ENCODE results near the gene DDR2.

DDR2 gene

DNA sequence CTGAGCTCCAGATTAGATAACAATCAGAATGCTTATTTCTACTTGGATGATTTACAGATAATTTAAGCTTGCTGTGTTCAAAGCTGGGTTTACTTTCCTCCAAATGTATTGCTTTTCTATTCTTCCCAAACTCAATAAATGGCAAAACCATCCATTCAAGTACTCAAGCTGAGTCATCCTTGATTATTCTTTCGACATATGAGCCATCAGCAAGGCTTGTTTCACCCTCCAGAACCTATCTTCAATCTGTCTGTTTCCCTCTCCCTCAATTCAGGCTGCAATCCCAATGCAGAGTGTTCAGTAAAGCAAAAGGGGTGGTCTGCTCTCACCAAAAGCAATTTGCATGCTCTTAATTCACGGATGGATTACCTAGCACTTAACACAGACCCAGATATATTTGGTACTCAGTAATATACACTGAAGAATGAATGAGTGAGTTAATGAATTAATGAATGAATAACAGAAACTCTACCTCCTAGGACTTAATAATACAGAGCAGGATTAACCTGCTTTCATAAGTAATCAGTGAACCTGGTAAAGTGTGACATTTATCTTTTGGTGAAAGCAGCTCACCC is 41.9 kb downstream of the DDR2 start:
- DNase-seq, result no peak

DNA sequence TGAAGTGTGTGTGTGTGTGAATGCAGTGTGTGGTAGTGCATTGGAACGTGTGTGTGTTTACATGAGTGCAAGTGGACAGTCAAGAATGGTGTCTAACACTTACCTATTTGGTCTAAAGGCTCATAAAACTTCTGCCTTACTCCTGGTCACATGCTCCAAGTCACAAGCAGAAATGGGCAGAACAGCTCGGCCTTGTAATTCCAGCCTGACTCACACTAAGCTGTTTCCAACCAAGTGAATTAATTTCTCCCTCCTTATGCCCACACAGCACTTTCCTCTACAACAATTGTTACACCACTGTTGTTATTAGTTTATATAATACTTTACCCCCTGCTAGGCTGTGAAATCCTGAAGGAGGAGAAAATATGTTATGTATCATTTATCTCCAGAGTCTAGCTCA is 43.8 kb downstream of the DDR2 start:
- DNase-seq, result no peak

DNA sequence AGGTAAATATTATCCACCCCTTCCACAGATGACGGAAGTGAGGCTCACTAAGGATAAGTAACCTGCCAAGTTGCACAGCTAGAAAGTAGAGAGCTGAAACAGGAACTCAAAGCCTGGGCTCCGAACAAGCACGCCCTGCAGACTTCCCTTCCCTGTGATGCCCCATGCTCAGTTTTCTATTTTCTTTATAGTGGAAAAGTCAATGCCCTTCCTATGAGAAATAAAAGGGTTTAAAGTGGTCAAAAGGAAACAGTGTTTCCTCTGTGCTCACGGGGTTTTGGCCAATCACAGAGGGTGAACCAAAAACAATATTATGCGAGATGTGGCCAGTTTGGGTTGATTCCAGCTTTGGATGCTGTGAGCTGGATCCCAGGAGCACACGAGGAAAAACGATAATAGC is 44.5 kb downstream of the DDR2 start:
- no peak for DNase-seq

DNA sequence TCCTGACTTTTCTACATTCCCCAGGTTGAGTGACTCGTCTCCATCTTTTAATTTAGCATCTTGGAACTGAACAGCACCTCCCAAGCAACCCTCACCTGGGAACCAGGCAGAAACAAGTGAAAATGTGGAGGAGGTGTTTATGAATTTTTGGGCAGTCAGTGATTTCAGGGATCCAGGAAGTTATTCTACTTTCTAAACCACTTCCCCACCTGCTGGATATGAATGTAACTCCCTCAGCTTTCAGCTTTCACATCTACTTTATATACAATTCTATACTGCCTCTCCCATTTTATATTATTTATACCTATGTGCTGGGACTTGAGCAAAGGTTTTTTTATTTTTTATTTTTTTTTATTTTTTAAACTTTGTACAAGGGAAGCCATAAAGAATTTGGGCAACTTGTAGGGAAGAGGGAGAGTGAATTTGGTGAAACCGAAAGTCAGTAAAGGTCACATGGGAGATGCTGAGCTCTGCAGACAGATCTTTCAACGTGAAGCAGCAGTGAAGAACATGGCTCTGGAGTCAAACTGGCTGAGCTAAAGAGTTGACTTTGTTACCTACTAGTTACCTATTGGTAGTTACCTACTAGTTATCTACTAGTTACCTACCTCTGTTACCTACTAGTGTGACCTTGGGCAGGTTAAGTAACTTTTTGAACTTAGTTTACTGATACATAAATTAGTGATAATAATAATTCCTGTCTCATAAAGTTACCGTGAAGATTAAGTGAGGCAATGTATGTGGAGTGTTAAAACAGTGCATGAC is 45.5 kb downstream of the DDR2 start:
- DNase-seq, result no peak

DNA sequence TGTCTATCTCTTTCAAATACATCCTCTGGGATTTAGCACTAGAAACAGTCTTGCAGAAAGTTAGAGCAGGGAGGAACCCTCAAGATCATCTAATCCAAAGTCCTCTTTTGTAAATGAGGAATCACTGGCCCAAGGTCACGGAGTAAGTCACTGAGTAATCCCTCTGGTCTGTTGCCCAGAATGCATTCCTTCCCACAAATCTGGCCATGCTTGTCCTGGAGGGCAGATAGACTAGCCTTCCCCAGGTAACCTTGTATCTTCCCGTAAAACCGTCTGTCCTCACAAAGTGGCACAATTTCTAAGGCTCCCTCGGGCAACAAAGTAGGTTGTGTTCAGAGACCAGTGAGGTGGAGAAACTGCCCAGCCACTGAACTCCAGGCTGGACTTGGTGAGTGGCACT is 46.2 kb downstream of the DDR2 start:
- no peak for DNase-seq

DNA sequence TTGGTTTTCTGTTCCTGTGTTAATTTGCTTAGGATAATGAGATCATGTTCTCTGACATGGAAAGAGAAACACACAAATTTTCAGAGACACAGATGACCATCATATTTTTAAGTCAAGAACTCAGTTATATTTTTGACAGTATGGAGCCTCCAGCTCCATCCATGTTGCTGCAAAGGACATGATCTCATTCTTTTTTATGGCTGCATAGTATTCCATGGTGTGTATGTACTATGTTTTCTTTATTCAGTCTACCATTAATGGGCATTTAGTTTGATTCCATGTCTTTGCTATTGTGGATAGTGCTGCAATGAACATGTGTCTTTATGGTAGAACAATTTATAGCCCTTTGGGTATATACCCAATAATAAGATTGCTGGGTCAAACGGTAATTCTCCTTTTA is 47.0 kb downstream of the DDR2 start:
- no peak for DNase-seq

DNA sequence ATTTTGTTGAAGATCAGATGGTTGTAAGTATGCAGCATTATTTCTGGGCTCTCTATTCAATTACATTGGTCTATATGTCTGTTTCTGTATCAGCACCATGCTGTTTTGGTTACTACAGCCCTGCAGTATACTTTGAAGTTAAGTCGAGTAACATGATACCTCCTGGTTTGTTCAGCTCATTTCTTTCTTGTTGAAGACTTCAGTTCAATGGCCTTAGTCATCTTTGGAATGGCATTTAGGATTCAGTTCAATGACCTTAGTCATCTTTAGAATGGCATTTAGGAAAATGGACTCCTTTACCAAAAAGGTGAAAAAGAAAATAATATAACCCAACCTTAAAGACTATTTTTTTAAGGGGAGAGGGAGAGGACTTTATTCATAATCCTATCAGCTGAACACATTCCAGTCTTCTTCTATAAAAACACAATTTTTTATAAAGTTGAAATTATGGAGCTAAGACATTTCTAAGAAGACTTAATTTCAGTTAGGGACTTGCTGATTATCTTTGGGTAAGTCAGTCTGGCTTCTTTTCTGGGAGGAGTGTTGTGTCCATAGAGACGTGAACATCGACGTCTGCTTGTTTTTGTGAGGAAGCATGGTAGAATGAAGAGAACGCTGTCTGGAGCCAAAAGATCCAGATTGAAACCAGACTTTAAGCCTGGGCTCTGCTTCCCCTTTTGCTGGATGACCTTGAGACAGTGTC is 48.3 kb downstream of the DDR2 start:
- DNase-seq, result no peak

DNA sequence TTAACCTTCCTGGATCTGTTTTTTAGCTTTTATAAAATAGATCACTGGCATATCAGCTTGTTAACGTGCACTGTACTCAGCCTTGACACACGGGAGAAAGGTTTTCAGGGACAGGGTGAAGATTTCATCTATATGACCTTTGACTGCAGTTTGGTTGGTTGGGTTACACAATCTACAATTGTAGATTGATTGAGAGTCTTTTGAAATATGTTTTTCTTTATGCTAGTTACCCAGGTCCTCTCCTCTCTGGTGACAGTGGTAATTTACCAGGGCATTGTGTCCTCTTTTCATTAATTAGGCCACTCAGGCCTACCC is 48.8 kb downstream of the DDR2 start:
- DNase-seq, result no peak

DNA sequence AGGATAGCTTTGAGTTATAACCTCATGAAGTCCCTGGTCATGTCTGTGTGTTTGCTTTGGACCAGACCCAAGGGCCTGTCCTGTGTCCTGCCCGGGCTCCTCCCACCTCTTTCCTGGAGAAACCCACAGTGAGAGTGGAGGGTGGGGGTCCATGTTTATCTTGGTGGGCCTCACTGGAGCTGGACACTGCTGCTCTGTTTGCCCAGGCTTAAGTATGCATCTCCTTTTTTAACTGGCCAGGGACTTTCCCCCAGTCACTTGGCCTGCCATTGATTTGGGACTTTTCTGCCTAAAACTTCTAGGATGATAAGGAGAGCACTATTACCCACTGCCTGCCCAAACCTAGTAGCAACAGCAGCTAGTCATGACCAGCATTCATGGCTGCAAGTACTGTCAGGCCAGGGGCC is 49.8 kb downstream of the DDR2 start:
- DNase-seq, result no peak

- peak in 1 of 5 donors; percentile 3 for DNase-seq
These were observed 55.6 kb downstream of the DDR2 start for GRCh38 chr1:162687870-162688269.

DNA sequence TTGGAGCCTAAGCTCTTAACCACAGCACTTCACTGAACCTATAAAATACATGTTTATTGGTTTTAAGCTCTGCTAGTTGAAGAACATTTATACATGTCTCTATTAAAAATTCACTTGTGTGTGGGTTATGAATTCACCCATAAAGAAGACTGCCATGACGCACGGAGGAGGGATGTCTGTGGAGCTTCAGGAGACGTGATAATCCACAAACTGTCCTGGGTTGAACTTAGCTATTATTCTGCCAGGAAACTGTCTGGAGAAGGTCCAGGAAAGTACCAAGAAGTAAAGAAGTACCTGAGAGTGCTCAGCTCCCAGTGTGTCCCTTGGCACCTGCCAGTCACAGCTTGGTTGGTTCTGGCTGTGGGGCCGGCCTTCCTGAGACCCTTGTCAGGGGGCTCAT is 56.3 kb downstream of the DDR2 start:
- no peak for DNase-seq

- no peak for DNase-seq
These were observed 56.7 kb downstream of the DDR2 start for GRCh38 chr1:162688931-162689330.

- DNase-seq, result no peak
These were observed 57.7 kb downstream of the DDR2 start for GRCh38 chr1:162689745-162690671.

DNA sequence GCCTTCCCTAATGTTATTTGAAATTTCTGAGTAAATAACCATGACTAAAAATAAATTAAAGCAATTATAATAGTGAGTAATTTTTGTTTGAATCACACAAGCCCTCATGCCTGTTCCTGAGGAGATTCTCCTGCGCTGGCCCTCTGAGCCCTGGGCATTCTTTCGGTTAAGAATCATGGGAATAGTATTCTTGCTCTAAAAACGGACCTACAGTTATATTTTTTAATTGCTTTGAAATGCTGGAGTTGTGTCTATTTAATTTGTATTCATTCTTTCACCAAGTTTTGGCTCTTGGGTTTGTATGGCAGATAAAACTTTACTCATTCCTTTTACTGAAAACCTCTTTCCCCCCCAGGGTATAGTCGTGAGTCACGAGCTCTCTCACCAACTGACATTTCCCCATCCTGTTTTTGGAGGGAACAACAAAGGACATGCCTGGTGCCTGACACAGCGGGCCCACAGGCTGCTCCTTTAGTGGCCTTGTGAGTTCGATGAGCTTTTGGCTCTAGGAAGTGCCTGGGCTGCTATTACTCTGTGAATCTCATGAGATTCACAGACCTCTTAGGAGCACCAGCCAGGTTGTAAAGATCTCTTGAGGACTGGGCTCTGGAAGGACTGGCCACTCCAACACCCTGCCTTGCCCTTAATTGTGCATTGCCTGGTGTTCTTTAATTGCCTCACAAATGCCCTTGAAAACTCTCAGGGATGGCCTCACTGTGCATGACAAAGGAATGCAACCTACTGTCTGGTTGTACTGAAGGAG is 58.6 kb downstream of the DDR2 start:
- no peak for DNase-seq

DNA sequence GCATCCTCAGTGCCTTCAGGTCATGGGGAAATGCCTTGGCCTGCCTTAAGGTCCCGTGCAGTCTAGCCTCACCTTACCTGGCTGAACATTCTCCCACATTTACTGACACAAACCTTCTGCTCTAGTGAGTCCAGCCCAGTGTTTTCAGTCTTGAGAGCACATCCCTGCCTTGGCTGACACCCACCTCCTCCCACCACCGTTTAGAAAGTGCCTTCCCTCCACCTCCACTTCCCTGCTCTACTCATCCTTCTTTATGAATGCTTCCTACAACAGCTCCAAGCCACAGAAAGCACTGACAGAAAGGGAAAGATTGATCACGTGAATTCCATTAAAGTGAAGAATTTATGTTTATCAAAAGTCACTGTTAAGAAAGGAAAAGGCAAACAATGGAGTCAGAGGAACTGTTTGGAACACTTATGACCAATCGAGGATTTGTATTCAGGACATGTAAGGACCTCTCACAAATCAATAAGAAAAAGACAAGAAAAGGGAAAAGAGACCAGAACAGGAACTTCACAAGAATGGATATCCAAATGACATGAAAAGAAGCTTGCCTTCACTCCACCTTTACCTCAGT is 59.8 kb downstream of the DDR2 start:
- DNase-seq, result no peak

DNA sequence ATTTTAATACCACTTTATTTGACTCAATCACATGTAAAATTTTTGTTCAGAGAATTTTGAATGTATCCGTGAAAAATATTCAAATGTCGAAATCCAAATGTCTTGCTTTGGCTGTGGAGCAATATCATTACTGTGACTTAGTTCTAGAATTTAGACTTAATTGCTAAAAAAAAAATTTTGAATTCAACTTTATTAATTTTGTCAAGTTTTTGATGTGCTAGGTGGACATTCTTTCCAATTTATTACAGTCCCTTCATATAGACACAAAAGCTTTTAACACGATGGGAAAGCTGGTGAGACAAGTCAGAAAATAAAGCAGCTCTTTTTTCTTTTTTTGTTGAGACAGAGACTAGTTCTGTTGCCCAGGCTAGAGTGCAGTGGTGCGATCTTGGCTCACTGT is 62.6 kb downstream of the DDR2 start:
- DNase-seq, result no peak

- DNase-seq, result no peak
These were observed 63.4 kb downstream of the DDR2 start for GRCh38 chr1:162695687-162696086.

DNA sequence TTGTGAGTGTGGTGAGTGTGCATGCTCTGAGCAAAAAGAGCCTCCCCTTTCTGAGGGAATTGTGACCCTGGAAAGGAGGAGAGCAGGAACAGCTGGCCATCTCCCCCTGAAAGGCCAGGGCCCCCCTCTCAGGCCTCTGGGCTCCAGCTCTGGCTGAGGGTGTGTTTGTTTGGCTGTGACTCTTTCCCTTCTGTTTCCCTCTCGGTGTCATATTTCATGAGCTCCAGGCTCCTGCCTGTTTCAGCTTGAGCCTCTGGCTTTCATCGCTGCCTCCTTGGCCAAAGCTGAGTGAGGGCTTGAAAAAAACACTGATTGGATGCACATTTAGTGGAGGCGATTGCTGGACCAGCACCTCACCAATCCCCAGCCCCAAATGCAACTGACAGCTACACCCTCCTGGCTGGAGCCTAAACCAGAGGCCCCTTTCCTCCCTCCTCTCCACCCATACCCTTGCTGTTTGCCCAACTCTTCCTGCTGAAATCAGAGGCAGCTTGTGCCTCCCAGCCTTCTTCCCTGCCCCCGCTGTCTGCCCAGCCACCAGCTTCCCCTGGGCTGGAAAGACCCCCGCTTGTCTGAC is 64.1 kb downstream of the DDR2 start:
- DNase-seq, result no peak

DNA sequence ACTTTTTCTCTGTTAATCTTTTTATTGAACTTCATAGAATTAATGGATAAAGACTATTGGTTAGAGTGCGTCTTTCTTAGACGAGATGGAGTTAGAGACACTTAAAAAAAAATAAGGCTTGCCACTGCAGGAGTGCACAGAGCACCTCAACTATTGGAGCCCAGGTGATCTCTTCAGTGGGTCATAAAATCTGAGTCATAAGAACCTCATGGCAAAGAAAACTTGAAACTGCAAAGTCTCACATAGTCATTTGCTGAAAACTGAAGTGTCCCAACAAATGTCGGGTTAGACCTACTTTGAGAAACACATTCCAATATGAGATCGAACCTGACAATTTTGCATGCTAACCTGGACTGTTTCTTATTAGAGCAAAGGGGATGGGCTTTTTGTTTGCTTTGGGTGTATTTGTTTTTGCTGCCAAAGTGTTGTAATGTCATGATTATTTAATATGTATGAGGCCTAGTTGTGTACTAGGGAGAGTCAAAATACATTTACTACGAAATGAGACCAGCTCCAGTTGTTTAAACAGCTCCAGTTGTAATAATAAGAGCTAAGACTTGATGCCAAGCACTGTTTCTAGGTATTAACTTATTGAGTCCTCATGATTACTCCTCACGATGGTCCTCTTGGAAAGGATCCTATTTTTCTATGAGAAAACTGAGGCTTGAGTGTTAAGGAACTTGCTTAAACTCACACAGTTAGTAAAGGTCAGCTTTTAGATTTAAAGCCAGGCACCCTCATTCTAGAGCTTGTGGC is 65.1 kb downstream of the DDR2 start:
- DNase-seq, result no peak

DNA sequence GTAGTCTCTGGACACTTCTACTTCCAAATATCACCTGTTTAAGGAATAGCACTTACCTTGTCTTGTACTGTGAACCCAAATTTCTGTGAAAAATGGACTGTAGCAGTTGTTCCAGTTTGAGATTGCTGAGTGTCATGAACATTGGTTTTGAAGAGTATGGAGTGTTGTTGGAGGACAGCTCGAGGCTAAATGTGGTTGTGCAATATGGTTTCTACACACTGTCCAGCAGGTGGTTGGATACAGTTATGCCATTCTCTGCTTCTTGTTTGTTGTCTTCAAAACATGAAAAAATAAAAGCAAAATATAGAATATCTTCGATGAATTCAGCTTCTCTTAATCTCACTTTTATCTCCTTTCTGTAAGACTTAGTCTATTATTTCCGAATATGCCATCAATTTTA is 67.1 kb downstream of the DDR2 start:
- no peak for DNase-seq

- DNase-seq, result no peak
These were observed 67.9 kb downstream of the DDR2 start for GRCh38 chr1:162700131-162700530.

All from T-helper 1 cell (primary cell).